Fibroblast of villous mesenchyme (primary cell): ENCODE measurements around the gene ERC1. TPM values are rescaled to one million over a fixed set of nuclear protein-coding genes. Genes with fewer than 3 reads are reported as not detected.

Experiments used
- DNase-seq: peaks from one replicate; pipeline ENCODE4 v3.0.0-alpha.2; 2010; ENCODE audit warnings: low read depth
- H3K4me3 ChIP-seq: 2 replicates; pipeline ENCODE4 v1.5.1; 2011; ENCODE audit warnings: low read depth, mild to moderate bottlenecking, low read length
- total RNA-seq: library from RNA; depleted of rRNA; stranded (reverse); fragments of >200 nt; gene quantifications from 2 replicates; pipeline ENCODE4 v1.2.3, GENCODE V29; 2012
- TF ChIP-seq, protein P1 (sequence below): IDR thresholded peaks from 2 replicates; pipeline ENCODE4 v1.5.1; 2012; ENCODE audit warnings: low read depth, mild to moderate bottlenecking, low read length; ENCODE audit not compliant: insufficient read depth

Gene ERC1
- total RNA-seq, 1 donor, result 49.7 TPM

- no peak for DNase-seq
- TF ChIP-seq, protein P1, sequence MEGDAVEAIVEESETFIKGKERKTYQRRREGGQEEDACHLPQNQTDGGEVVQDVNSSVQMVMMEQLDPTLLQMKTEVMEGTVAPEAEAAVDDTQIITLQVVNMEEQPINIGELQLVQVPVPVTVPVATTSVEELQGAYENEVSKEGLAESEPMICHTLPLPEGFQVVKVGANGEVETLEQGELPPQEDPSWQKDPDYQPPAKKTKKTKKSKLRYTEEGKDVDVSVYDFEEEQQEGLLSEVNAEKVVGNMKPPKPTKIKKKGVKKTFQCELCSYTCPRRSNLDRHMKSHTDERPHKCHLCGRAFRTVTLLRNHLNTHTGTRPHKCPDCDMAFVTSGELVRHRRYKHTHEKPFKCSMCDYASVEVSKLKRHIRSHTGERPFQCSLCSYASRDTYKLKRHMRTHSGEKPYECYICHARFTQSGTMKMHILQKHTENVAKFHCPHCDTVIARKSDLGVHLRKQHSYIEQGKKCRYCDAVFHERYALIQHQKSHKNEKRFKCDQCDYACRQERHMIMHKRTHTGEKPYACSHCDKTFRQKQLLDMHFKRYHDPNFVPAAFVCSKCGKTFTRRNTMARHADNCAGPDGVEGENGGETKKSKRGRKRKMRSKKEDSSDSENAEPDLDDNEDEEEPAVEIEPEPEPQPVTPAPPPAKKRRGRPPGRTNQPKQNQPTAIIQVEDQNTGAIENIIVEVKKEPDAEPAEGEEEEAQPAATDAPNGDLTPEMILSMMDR, result no peak
- H3K4me3 ChIP-seq, result no peak overlapping the region
These were observed 72.8 kb downstream of the ERC1 start for GRCh38 chr12:1063852-1064251.

GRCh38 chr12:1064317-1064716 lies 73.3 kb downstream of the ERC1 start:
- DNase-seq, result no peak
- TF ChIP-seq, protein P1, result no peak
- no peak overlapping the region for H3K4me3 ChIP-seq

- TF ChIP-seq, protein P1, result no peak
- H3K4me3 ChIP-seq, result no peak overlapping the region
- no peak for DNase-seq
These were observed 74.6 kb downstream of the ERC1 start for GRCh38 chr12:1065629-1066028.

DNA sequence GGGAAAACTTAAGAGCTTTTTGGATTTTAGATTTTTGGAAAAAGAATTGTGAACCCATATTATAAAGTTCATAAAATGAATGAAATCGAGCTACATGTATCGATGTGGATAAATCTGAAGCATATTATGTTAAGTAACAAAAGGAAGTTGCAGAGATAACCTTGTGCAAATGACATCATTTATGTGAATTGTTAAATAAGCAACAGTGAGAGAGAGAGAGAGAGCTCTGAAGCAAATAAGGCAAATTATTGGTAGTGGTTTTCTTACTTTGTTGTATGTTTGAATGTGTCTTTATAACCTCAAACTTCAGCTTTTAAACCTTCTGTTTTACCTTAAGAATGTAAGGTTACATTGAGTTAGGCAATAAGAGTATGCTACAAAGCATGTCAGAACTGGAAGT lies 78.8 kb downstream of the ERC1 start:
- H3K4me3 ChIP-seq, result no peak overlapping the region
- DNase-seq, result no peak
- TF ChIP-seq, protein P1, result no peak

DNA sequence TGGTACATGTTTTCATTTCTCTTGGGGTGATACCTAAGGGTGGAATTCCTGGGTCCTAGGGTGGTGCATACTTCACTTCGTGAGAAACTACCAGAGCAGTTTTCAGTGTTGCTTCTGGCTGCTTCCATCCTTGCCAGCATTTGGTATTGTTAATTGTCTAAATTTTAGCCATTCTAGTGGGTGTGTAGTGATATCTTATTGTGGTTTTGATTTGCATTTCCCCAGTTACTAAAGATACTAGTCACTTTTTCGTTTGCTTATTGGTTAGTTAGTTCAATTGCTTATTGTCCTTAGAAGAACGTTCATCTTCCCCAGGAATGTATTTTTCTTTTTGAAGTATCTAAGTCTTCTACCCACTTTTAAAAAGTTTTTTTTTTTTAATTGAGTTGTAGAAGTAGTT lies 80.2 kb downstream of the ERC1 start:
- no peak overlapping the region for H3K4me3 ChIP-seq
- no peak for DNase-seq
- TF ChIP-seq, protein P1, result no peak

DNA sequence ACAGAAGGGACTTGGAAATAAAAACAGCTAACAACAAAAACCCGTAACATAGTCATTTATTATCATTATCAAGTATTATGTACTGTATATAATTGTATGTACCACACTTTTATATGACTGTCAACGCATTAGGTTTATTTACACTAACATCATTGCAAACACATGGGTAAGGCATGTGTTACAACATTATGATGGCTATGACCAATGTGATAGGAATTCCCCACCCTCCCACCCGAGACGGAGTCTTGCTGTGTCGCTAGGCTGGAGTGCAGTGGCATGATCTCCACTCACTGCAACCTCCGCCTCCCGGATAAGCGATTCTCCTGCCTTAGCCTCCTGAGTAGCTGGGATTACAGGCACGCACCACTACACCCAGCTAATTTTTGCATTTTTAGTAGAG lies 82.6 kb downstream of the ERC1 start:
- TF ChIP-seq, protein P1, result no peak
- DNase-seq, result peak; percentile 50
- H3K4me3 ChIP-seq, result no peak overlapping the region

- TF ChIP-seq, protein P1, result no peak
- no peak for DNase-seq
- no peak overlapping the region for H3K4me3 ChIP-seq
These were observed 86.2 kb downstream of the ERC1 start for GRCh38 chr12:1077036-1077803.
